ENCODE results near the gene EBF4.

Gene EBF4

GRCh38 chr20:2700913-2701620, 8.5 kb downstream of the EBF4 start:
- DNase-seq = no peak
- TF ChIP-seq GATA1 (IDR thresholded peaks at IDR 0.05; ENCODE audit: low read depth, low read length) (no peak), POLR2A (IDR thresholded peaks at IDR 0.05; ENCODE audit: low read length) (no peak)

GRCh38 chr20:2701671-2702081, 9.1 kb downstream of the EBF4 start:
- DNase-seq = no peak
- TF ChIP-seq GATA1 (IDR thresholded peaks at IDR 0.05; ENCODE audit: low read depth, low read length) (no peak), POLR2A (IDR thresholded peaks at IDR 0.05; ENCODE audit: low read length) (no peak)

- TF ChIP-seq POLR2A (IDR thresholded peaks at IDR 0.05; ENCODE audit: low read length) = no peak
- no peak for TF ChIP-seq GATA1 (IDR thresholded peaks at IDR 0.05; ENCODE audit: low read depth, low read length)
- DNase-seq = no peak
Measured at GRCh38 chr20:2703716-2704475, 11.3 kb downstream of the EBF4 start.

GRCh38 chr20:2705931-2706645, 13.5 kb downstream of the EBF4 start:
- DNase-seq = no peak
- no peak for TF ChIP-seq POLR2A (IDR thresholded peaks at IDR 0.05; ENCODE audit: low read length)
- TF ChIP-seq GATA1 (IDR thresholded peaks at IDR 0.05; ENCODE audit: low read depth, low read length) = no peak

GRCh38 chr20:2706688-2707352, 14.2 kb downstream of the EBF4 start:
- no peak for TF ChIP-seq GATA1 (IDR thresholded peaks at IDR 0.05; ENCODE audit: low read depth, low read length)
- TF ChIP-seq POLR2A (IDR thresholded peaks at IDR 0.05; ENCODE audit: low read length) = no peak
- no peak for DNase-seq

- TF ChIP-seq GATA1 (IDR thresholded peaks at IDR 0.05; ENCODE audit: low read depth, low read length) = no peak
- no peak for TF ChIP-seq POLR2A (IDR thresholded peaks at IDR 0.05; ENCODE audit: low read length)
- DNase-seq = no peak
Measured at GRCh38 chr20:2707353-2708072, 14.9 kb downstream of the EBF4 start.

- DNase-seq = no peak
- TF ChIP-seq GATA1 (IDR thresholded peaks at IDR 0.05; ENCODE audit: low read depth, low read length) (no peak), POLR2A (IDR thresholded peaks at IDR 0.05; ENCODE audit: low read length) (no peak)
Measured at GRCh38 chr20:2708073-2708415, 15.5 kb downstream of the EBF4 start.

- TF ChIP-seq GATA1 (IDR thresholded peaks at IDR 0.05; ENCODE audit: low read depth, low read length) (no peak), POLR2A (IDR thresholded peaks at IDR 0.05; ENCODE audit: low read length) (no peak)
- no peak for DNase-seq
Measured at GRCh38 chr20:2708665-2709064, 16.1 kb downstream of the EBF4 start.

GRCh38 chr20:2709205-2709981, 16.8 kb downstream of the EBF4 start:
- no peak for DNase-seq
- TF ChIP-seq POLR2A (IDR thresholded peaks at IDR 0.05; ENCODE audit: low read length) (no peak), GATA1 (IDR thresholded peaks at IDR 0.05; ENCODE audit: low read depth, low read length) (no peak)

GRCh38 chr20:2713285-2713684, 20.7 kb downstream of the EBF4 start:
- TF ChIP-seq GATA1 (IDR thresholded peaks at IDR 0.05; ENCODE audit: low read depth, low read length) = no peak
- no peak for TF ChIP-seq POLR2A (IDR thresholded peaks at IDR 0.05; ENCODE audit: low read length)
- DNase-seq = peak in 1 of 2 experiments; percentile 15

GRCh38 chr20:2729251-2729713, 36.7 kb downstream of the EBF4 start:
- TF ChIP-seq POLR2A (IDR thresholded peaks at IDR 0.05; ENCODE audit: low read length) (no peak), GATA1 (IDR thresholded peaks at IDR 0.05; ENCODE audit: low read depth, low read length) (no peak)
- no peak for DNase-seq

- TF ChIP-seq POLR2A (IDR thresholded peaks at IDR 0.05; ENCODE audit: low read length) = no peak
- TF ChIP-seq GATA1 (IDR thresholded peaks at IDR 0.05; ENCODE audit: low read depth, low read length) = no peak
Measured at GRCh38 chr20:2729791-2730190, 37.2 kb downstream of the EBF4 start.

More at GRCh38 chr20:2729791-2730190, 37.2 kb downstream of the EBF4 start:
- DNase-seq = no peak
